Lower lobe of right lung (tissue), 2 donors: ENCODE measurements around the gene SPON1. TPM values are rescaled to one million over a fixed set of nuclear protein-coding genes. Genes with fewer than 3 reads are reported as not detected.
"Not testable (repeated sequence)": the region's sequence is repeated elsewhere in the genome, so short reads cannot be mapped to it uniquely, and the experiment has no call there.

Experiments used
- ATAC-seq, 2 donors: fragments of 200-7000 bp; cut with Tn5 transposase; one replicate each; pipeline ENCODE4 v1.9.1; 2020 to 2022; ENCODE audit warnings: mild to moderate bottlenecking in 2 of 2, moderate library complexity in 2 of 2
- DNase-seq: peaks from one replicate; pipeline ENCODE4 v3.0.0-alpha.2; 2020
- H3K27ac ChIP-seq: fragments of 200-600 bp; one replicate; pipeline ENCODE4 v1.8.0; 2022
- H3K27me3 ChIP-seq: fragments of 200-600 bp; one replicate; pipeline ENCODE4 v1.8.0; 2022; ENCODE audit warnings: low read depth
- H3K36me3 ChIP-seq: fragments of 200-600 bp; one replicate; pipeline ENCODE4 v1.8.0; 2022; ENCODE audit warnings: mild to moderate bottlenecking
- H3K4me1 ChIP-seq: fragments of 200-600 bp; one replicate; pipeline ENCODE4 v1.8.0; 2022
- H3K4me3 ChIP-seq: fragments of 200-600 bp; one replicate; pipeline ENCODE4 v1.8.0; 2022; ENCODE audit warnings: mild to moderate bottlenecking
- H3K9me3 ChIP-seq: fragments of 200-600 bp; one replicate; pipeline ENCODE4 v1.8.0; 2022
- CTCF ChIP-seq: fragments of 200-600 bp; IDR thresholded peaks from one replicate; pipeline ENCODE4 v1.8.0; 2022; ENCODE audit warnings: antibody characterized with exemption, mild to moderate bottlenecking
- intact Hi-C: fragments of 100-400 bp; cut with DNase I; formaldehyde crosslinking; loops from one replicate; pipeline ENCODE4 v1.11.0; 2022
- total RNA-seq: library from RNA; stranded (reverse); fragmentation: NEBNext Ultra II Directional; extraction: Animal tissue kit (Norgen Biotek cat#: 25700); gene quantifications from one replicate; pipeline ENCODE4 v1.2.1, GENCODE V29; 2021
- donor health status: DM: no; HTN: yes; CAD: no; lungs with severe emphysema.

SPON1 gene
- total RNA-seq, 1 donor from 2014 or later: 40.1 TPM

DNA sequence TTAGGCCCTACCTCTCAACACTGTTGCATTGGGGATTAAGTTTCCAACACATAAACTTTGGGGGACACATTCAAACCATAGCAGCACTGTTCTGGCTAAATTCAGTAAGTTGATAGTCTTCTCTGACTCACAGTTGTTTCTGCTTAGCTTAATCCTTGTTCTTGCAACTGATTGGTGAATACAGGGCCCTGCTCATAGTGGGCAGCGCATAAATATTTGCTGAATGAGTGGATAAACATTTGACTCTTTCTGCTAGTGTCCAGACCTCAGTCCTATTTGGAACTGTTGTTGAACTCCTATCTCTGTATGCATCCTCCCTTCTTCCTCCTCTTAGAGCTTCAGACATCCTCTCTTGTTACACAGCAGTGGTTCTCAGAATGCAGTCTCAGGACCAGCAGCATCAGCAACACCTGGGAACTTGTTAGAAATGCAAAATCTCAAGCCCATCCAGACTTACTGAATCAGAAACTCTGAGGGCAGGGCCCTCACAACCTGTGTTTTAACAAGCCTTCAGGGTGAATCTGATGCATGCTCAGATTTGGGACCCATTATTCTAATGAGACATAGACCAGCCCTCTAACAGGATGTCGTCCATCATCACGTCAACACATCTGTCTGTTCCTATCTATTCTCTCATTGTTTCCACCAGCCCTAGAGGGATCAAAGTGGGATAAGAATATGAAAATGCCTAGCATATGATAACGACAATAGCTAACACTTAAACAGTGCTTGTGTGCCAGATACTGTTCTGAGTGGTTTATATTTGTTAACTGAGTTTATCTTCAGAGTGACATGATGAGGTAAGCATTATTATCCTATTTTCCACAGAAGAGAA lies 22.3 kb downstream of the SPON1 start:
- TF ChIP-seq CTCF: no peak
- Histone ChIP-seq H3K4me1 (no peaks in the 10 kb centered on the region), H3K9me3 (no peaks in the 10 kb centered on the region), H3K4me3 (no peak overlapping the region), H3K36me3 (no peaks in the 10 kb centered on the region), H3K27me3 (no peaks in the 10 kb centered on the region), H3K27ac (no peak overlapping the region)
- intact Hi-C loops: no loop called here
- DNase-seq (no peak), ATAC-seq (no peak)

- intact Hi-C loops, H3K4me1 ChIP-seq, DNase-seq, H3K27me3 ChIP-seq, H3K4me3 ChIP-seq, H3K27ac ChIP-seq, H3K9me3 ChIP-seq, H3K36me3 ChIP-seq, ATAC-seq: not testable (repeated sequence)
Measured at GRCh38 chr11:13986695-13987094, 24.2 kb downstream of the SPON1 start.

- H3K27ac ChIP-seq: not testable (repeated sequence)
Measured at GRCh38 chr11:13992158-13992856, 29.8 kb downstream of the SPON1 start.

DNA sequence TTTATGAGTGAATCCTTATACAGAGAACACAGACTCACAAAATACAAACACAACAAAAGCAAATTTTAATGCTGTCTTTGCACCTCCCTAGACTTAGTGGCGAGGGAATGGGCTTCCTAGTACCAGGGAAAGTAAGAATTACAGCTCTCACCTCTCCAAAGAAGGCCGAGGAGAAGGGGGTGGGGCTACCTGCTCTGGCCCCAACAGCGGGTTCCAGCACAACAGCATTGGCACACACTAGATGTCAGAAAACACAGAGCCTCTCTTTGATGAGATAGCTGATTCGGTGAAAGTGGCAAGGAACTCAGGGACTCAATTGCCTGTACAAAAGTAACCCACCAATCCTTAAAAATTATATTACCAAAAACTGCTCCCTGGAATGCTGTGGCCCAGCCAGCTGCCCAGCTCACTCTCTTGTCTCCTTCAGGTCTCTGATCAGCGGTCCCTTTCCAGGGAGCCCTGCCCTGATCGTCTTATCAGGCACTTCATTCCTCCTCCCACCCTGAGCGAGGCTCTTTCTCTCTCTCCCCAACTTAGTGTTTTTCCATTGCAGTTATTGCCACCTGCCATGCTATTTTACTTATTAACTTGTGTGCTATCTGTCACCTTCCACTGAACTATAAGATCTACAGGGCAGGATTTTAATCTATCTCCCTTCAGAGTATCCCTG lies 30.7 kb downstream of the SPON1 start:
- H3K4me3 ChIP-seq: no peak overlapping the region

More at GRCh38 chr11:13992158-13992856, 29.8 kb downstream of the SPON1 start:
- H3K4me3 ChIP-seq, H3K4me1 ChIP-seq, H3K27me3 ChIP-seq, DNase-seq, H3K36me3 ChIP-seq, H3K9me3 ChIP-seq, ATAC-seq, intact Hi-C loops: not testable (repeated sequence)

DNA sequence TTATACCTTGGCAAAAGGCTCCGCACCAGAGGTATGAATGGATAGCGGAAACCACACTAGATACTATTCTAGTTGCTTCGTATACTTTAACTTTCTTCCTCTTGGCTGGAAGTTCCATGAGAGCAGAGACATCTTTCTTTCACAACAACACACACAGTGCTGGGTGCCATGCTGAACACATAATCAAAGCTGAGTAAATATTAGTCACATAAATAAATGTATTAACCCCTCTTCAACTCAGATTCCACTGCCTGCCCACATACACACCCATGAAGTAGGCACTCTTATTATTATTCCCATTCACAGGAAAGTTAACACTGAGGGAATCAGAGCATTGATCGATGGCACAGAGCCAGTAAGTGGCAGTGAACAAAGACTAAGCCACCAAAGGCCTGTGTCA lies 35.4 kb downstream of the SPON1 start:
- no peak overlapping the region for H3K27ac ChIP-seq
- ATAC-seq (no peak), DNase-seq (no peak)
- intact Hi-C loops: no loop called here
- no peaks in the 10 kb centered on the region for H3K27me3 ChIP-seq
- H3K4me1 ChIP-seq: no peaks in the 10 kb centered on the region
- TF ChIP-seq CTCF: no peak
- H3K36me3 ChIP-seq: no peaks in the 10 kb centered on the region
- no peaks in the 10 kb centered on the region for H3K9me3 ChIP-seq
- no peak overlapping the region for H3K4me3 ChIP-seq

More for the DNA sequence above, 30.7 kb downstream of the SPON1 start:
- H3K4me1 ChIP-seq: no peaks in the 10 kb centered on the region
- no peaks in the 10 kb centered on the region for H3K27me3 ChIP-seq
- DNase-seq (no peak), ATAC-seq (peak in 1 of 2 donors; percentile 32)
- no peaks in the 10 kb centered on the region for H3K36me3 ChIP-seq
- no peaks in the 10 kb centered on the region for H3K9me3 ChIP-seq
- no peak for TF ChIP-seq CTCF
- intact Hi-C loops: no loop called here
- H3K27ac ChIP-seq: no peak overlapping the region

DNA sequence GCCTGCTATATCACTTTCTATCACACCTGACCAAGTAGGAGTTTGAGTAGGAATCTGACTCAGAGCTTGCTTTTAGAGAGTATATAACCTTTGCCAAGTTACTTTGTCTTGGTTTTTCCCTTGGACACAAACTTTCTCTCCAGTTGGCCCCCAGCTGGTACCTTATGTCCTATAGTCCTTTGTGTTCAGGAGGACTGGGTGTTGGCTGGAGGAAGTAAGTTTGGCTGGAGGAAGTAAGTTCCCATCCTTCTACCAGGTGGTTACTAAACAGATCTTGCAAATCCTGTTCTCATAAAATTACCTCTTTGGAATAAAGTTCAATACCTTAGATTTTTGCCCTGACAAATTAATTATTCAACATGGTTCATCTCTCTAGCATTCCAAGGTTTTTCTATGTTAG lies 37.2 kb downstream of the SPON1 start:
- ATAC-seq (no peak), DNase-seq (no peak)
- H3K27ac ChIP-seq: no peak overlapping the region
- H3K4me1 ChIP-seq: no peaks in the 10 kb centered on the region
- TF ChIP-seq CTCF: no peak
- H3K27me3 ChIP-seq: no peaks in the 10 kb centered on the region
- H3K4me3 ChIP-seq: no peak overlapping the region
- H3K9me3 ChIP-seq: no peaks in the 10 kb centered on the region
- intact Hi-C loops: no loop called here
- H3K36me3 ChIP-seq: no peaks in the 10 kb centered on the region
